NT2/D1 (cell line): ENCODE data around the gene NRL.

ENCODE experiments used
- DNase-seq: peaks from one replicate; pipeline ENCODE4 v3.0.0-alpha.2; 2011; ENCODE audit warnings: low read depth, low spot score
- H3K27me3 ChIP-seq: 2 replicates; pipeline ENCODE4 v1.6.0; 2011; ENCODE audit warnings: mild to moderate bottlenecking; ENCODE audit not compliant: insufficient read length, insufficient read depth
- H3K36me3 ChIP-seq: 2 replicates; pipeline ENCODE4 v1.6.1; 2011; ENCODE audit warnings: mild to moderate bottlenecking, low read length, mixed read lengths; ENCODE audit not compliant: insufficient read depth, insufficient read length
- H3K4me1 ChIP-seq: 2 replicates; pipeline ENCODE4 v1.5.1; 2011; ENCODE audit not compliant: insufficient read depth, insufficient read length
- H3K4me3 ChIP-seq: 2 replicates; pipeline ENCODE4 v1.5.1; 2011; ENCODE audit warnings: low read depth; ENCODE audit not compliant: insufficient read length
- H3K9ac ChIP-seq: 2 replicates; pipeline ENCODE4 v1.6.0; 2011; ENCODE audit warnings: low read depth; ENCODE audit not compliant: insufficient read length
- H3K9me3 ChIP-seq: 2 replicates; pipeline ENCODE4 v1.5.1; 2011; ENCODE audit warnings: mild to moderate bottlenecking, low read length; ENCODE audit not compliant: insufficient read depth
- SUZ12 ChIP-seq: IDR thresholded peaks from 2 replicates; pipeline ENCODE4 v1.6.1; 2011; ENCODE audit not compliant: insufficient read length, insufficient read depth; ENCODE audit errors: extremely low read depth
- YY1 ChIP-seq: IDR thresholded peaks from 2 replicates; pipeline ENCODE4 v1.6.1; 2011; ENCODE audit not compliant: insufficient read length, insufficient read depth
- ZNF274 ChIP-seq: IDR thresholded peaks from 2 replicates; pipeline ENCODE4 v1.6.1; 2011; ENCODE audit warnings: mild to moderate bottlenecking, low read depth, low read length

The NRL gene

DNA sequence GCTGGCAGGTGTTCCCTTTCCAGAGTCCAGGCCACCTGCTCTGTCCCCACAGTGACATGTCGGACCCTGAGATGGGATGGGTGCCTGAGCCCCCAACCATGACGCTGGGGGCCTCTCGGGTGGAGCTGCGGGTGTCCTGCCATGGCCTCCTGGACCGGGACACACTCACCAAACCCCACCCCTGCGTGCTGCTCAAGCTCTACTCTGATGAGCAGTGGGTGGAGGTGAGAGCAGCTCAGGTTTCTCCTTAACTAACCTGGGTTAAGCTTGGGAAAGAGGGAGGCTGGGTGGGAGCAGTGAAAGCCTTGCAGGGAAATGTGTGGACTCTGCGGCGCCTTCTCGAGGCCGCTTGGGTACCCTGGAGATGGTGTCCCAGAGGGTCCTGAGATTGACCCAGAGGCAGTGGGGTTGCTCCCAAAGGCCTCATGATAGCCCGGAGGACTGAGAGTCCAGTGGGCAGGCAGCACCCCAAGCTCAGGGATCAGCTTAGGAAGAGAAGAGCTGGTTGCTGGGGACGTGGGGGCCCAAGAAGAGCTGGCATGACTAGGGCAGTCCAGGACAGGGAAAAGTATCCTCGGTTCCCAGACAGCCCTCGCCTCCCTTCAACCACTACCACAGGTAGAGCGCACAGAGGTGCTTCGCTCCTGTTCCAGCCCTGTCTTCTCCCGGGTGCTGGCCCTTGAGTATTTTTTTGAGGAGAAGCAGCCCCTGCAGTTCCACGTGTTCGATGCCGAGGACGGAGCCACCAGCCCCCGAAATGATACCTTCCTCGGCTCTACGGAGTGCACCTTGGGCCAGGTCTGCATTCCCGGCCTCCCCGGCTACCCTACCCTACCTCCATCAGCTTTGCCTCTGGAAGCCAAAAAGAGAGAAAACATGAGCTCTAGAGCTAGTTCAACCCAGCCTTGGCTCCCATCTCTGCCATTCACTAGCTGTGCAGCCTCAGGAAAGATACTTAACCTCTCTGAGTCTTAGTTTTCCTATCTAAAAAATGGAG, 41.6 kb downstream of the NRL start:
- no peak for DNase-seq
- no peak overlapping the region for H3K4me3 ChIP-seq
- TF ChIP-seq ZNF274 (no peak), SUZ12 (no peak), YY1 (no peak)
- no peaks in the 10 kb centered on the region for H3K9me3 ChIP-seq
- H3K4me1 ChIP-seq = peaks cover 8% of the 10 kb centered on the region
- H3K36me3 ChIP-seq = no peaks in the 10 kb centered on the region
- H3K27me3 ChIP-seq = no peaks in the 10 kb centered on the region
- no peak overlapping the region for H3K9ac ChIP-seq

- no peak for TF ChIP-seq ZNF274
- no peak for TF ChIP-seq YY1
- TF ChIP-seq SUZ12 = no peak
- no peaks in the 10 kb centered on the region for H3K27me3 ChIP-seq
- peaks cover 8% of the 10 kb centered on the region for H3K4me1 ChIP-seq
- no peak for DNase-seq
- no peak overlapping the region for H3K9ac ChIP-seq
- no peaks in the 10 kb centered on the region for H3K36me3 ChIP-seq
- no peak overlapping the region for H3K4me3 ChIP-seq
- no peaks in the 10 kb centered on the region for H3K9me3 ChIP-seq
These were observed 42.3 kb downstream of the NRL start for GRCh38 chr14:24072436-24072835.

DNA sequence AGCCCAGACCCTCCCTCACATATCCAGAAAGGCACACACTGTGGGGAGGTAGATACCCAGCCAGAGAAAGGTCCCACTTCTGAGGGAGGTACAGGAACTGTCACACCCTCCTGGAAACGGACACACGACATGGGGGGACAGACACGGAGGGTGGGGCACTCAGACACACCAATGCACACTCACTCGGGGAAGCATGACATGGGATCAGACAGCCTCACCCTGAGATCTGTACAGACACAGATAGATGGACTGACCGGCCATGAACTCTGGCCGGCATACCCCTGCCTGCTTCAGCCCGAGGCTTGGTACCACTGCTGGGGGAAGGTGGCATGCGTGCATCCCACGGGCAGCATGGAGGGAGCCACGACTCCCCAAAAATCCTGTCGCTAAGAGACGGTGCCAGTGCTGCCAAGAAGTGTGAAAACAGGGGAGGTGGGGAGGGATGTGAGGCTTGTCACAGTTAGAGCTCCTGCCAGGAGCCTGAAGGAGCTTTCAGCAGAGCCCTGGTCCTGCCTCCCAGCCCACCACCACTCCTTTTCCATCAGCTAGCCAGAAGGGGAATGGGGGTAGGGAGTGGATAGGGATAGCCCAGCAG, 42.8 kb downstream of the NRL start:
- Histone ChIP-seq H3K36me3 (no peaks in the 10 kb centered on the region), H3K27me3 (no peaks in the 10 kb centered on the region), H3K9me3 (no peaks in the 10 kb centered on the region), H3K4me1 (peaks cover 8% of the 10 kb centered on the region), H3K9ac (no peak overlapping the region), H3K4me3 (no peak overlapping the region)
- DNase-seq = no peak
- no peak for TF ChIP-seq SUZ12
- no peak for TF ChIP-seq ZNF274
- no peak for TF ChIP-seq YY1

GRCh38 chr14:24071144-24071697, 43.5 kb downstream of the NRL start, which contains the start of gene CPNE6:
Gene CPNE6, plus strand, starts transcription at chr14:24071562. Its CDS starts 1,375 bp downstream, at chr14:24072937.
- TF ChIP-seq ZNF274 = no peak
- no peak for TF ChIP-seq YY1
- no peak for TF ChIP-seq SUZ12
- H3K4me3 ChIP-seq = no peak within 1 kb of the TSS
- H3K4me1 ChIP-seq = peaks cover 8% of the 10 kb centered on the region
- H3K9ac ChIP-seq = no peak within 1 kb of the TSS
- H3K36me3 ChIP-seq = no peaks in the 10 kb centered on the region
- no peaks in the 10 kb centered on the region for H3K9me3 ChIP-seq
- DNase-seq = no peak
- no peaks in the 10 kb centered on the region for H3K27me3 ChIP-seq

GRCh38 chr14:24070285-24071143, 44.2 kb downstream of the NRL start:
- Histone ChIP-seq H3K27me3 (no peaks in the 10 kb centered on the region), H3K4me1 (peaks cover 8% of the 10 kb centered on the region), H3K36me3 (no peaks in the 10 kb centered on the region), H3K9ac (no peak overlapping the region), H3K9me3 (no peaks in the 10 kb centered on the region), H3K4me3 (no peak overlapping the region)
- DNase-seq = no peak
- no peak for TF ChIP-seq SUZ12

GRCh38 chr14:24069411-24069735, 45.4 kb downstream of the NRL start:
- H3K9me3 ChIP-seq = no peaks in the 10 kb centered on the region
- TF ChIP-seq YY1 (no peak), SUZ12 (no peak), ZNF274 (no peak)
- H3K9ac ChIP-seq = no peak overlapping the region
- no peaks in the 10 kb centered on the region for H3K27me3 ChIP-seq
- H3K36me3 ChIP-seq = no peaks in the 10 kb centered on the region
- H3K4me1 ChIP-seq = peaks cover 8% of the 10 kb centered on the region
- no peak overlapping the region for H3K4me3 ChIP-seq
- no peak for DNase-seq
